Vagina (tissue), 2 donors: ENCODE measurements around the gene PRKAG2. TPM values are rescaled to one million over a fixed set of nuclear protein-coding genes. Genes with fewer than 3 reads are reported as not detected.
A peak's percentile ranks its signal among the peaks of the same experiment; 100 is the strongest.
"Not testable (repeated sequence)": the region's sequence is repeated elsewhere in the genome, so short reads cannot be mapped to it uniquely, and the experiment has no call there.

ENCODE experiments used
- DNase-seq, 2 donors: peaks; one replicate each; pipeline ENCODE4 v3.0.0-alpha.2; 2017; ENCODE audit errors: extremely low spot score in 2 of 2
- H3K27ac ChIP-seq: fragments of 200-600 bp; sonication (generic); one replicate; pipeline ENCODE4 v1.5.1; 2019
- H3K27me3 ChIP-seq: fragments of 200-600 bp; sonication (generic); one replicate; pipeline ENCODE4 v1.5.1; 2019
- H3K36me3 ChIP-seq, 2 donors: fragments of 200-600 bp; sonication (generic); one replicate each; pipeline ENCODE4 v1.5.1; 2017 to 2019
- H3K4me1 ChIP-seq: fragments of 200-600 bp; sonication (generic); one replicate; pipeline ENCODE4 v1.5.1; 2019
- H3K4me3 ChIP-seq, 2 donors: fragments of 200-600 bp; sonication (generic); 1 replicate in 1 of 2; 2 replicates in 1 of 2; pipeline ENCODE4 v1.5.1; 2016 to 2019
- H3K9me3 ChIP-seq: fragments of 200-600 bp; sonication (generic); one replicate; pipeline ENCODE4 v1.5.1; 2019
- CTCF ChIP-seq, 3 experiments: fragments of 450-650 bp in 2 of 3; fragments of 200-600 bp in 1 of 3; sonication (generic) in 1 of 3; IDR thresholded peaks; one replicate each; pipeline ENCODE4 v1.5.1; 2017 to 2019; ENCODE audit warnings: antibody characterized with exemption in 3 of 3, mild to moderate bottlenecking in 2 of 3, moderate library complexity in 2 of 3
- POLR2A ChIP-seq, 2 donors: fragments of 450-650 bp; IDR thresholded peaks; one replicate each; pipeline ENCODE4 v1.6.1; 2017; ENCODE audit warnings: antibody characterized with exemption in 2 of 2, mild to moderate bottlenecking in 2 of 2, moderate library complexity in 2 of 2
- POLR2AphosphoS5 ChIP-seq, 2 donors: sonication (generic); formaldehyde crosslinking; IDR thresholded peaks; one replicate each; pipeline ENCODE4 v1.9.0; 2017; ENCODE audit warnings: antibody characterized with exemption in 2 of 2, mild to moderate bottlenecking in 2 of 2, low read depth in 1 of 2; ENCODE audit not compliant: insufficient read depth in 1 of 2
- intact Hi-C: fragments of 100-400 bp; cut with DNase I; formaldehyde crosslinking; loops from one replicate; pipeline ENCODE4 v1.15.1; 2023
- total RNA-seq: library from RNA; depleted of rRNA; stranded (reverse); fragments of >200 nt; gene quantifications from one replicate; pipeline ENCODE4 v1.2.3, GENCODE V29; 2016

PRKAG2 gene
- total RNA-seq, 1 donor from 2014 or later: 25.0 TPM

GRCh38 chr7:151800391-151800790, 76.5 kb downstream of the PRKAG2 start:
- no peaks in the 10 kb centered on the region for H3K27me3 ChIP-seq
- H3K4me3 ChIP-seq: no peak overlapping the region
- intact Hi-C loops: no loop called here
- no peak overlapping the region for H3K27ac ChIP-seq
- no peaks in the 10 kb centered on the region for H3K9me3 ChIP-seq
- DNase-seq: no peak
- TF ChIP-seq POLR2A (IDR thresholded peaks at IDR 0.05) (no peak), POLR2AphosphoS5 (IDR thresholded peaks at IDR 0.05; ENCODE audit: insufficient read depth in 1 of 2, low read depth in 1 of 2) (no peak), CTCF (IDR thresholded peaks at IDR 0.05) (no peak)
- H3K4me1 ChIP-seq: peaks cover 30% of the 10 kb centered on the region
- no peaks in the 10 kb centered on the region for H3K36me3 ChIP-seq

GRCh38 chr7:151799506-151799905, 77.4 kb downstream of the PRKAG2 start:
- peaks cover 30% of the 10 kb centered on the region for H3K4me1 ChIP-seq
- H3K36me3 ChIP-seq: no peaks in the 10 kb centered on the region
- H3K4me3 ChIP-seq: no peak overlapping the region
- H3K27ac ChIP-seq: no peak overlapping the region
- no peak for TF ChIP-seq POLR2A (IDR thresholded peaks at IDR 0.05)
- TF ChIP-seq POLR2AphosphoS5 (IDR thresholded peaks at IDR 0.05; ENCODE audit: insufficient read depth in 1 of 2, low read depth in 1 of 2): no peak
- no peak for TF ChIP-seq CTCF (IDR thresholded peaks at IDR 0.05)
- no peak for DNase-seq
- no peaks in the 10 kb centered on the region for H3K9me3 ChIP-seq
- no peaks in the 10 kb centered on the region for H3K27me3 ChIP-seq
- intact Hi-C loops: no loop called here

- Histone ChIP-seq H3K4me1 (peaks cover 30% of the 10 kb centered on the region), H3K4me3 (no peak overlapping the region), H3K36me3 (no peaks in the 10 kb centered on the region), H3K9me3 (no peaks in the 10 kb centered on the region), H3K27ac (peak overlapping the region; percentile 78), H3K27me3 (no peaks in the 10 kb centered on the region)
- intact Hi-C loops: no loop called here
- DNase-seq: no peak
- TF ChIP-seq CTCF (IDR thresholded peaks at IDR 0.05) (no peak), POLR2A (IDR thresholded peaks at IDR 0.05) (no peak), POLR2AphosphoS5 (IDR thresholded peaks at IDR 0.05; ENCODE audit: insufficient read depth in 1 of 2, low read depth in 1 of 2) (no peak)
Measured at GRCh38 chr7:151798851-151799448, 78.0 kb downstream of the PRKAG2 start.

GRCh38 chr7:151797667-151798307, 79.1 kb downstream of the PRKAG2 start:
- H3K27me3 ChIP-seq, intact Hi-C loops, H3K9me3 ChIP-seq, H3K36me3 ChIP-seq, H3K4me3 ChIP-seq: not testable (repeated sequence)
- Histone ChIP-seq H3K4me1 (peaks cover 30% of the 10 kb centered on the region), H3K27ac (peak overlapping the region; percentile 81)
- peak in 1 of 2 donors; percentile 96 for DNase-seq
- TF ChIP-seq POLR2AphosphoS5 (IDR thresholded peaks at IDR 0.05; ENCODE audit: insufficient read depth in 1 of 2, low read depth in 1 of 2): peak; percentile 44 to 96

GRCh38 chr7:151796871-151797537, 79.9 kb downstream of the PRKAG2 start:
- peaks cover 30% of the 10 kb centered on the region for H3K4me1 ChIP-seq
- no peak for DNase-seq
- intact Hi-C loops: no loop called here

More at GRCh38 chr7:151796871-151797537, 79.9 kb downstream of the PRKAG2 start:
- Histone ChIP-seq H3K27me3 (no peaks in the 10 kb centered on the region), H3K36me3 (no peaks in the 10 kb centered on the region), H3K4me3 (no peak overlapping the region), H3K27ac (peak overlapping the region; percentile 81), H3K9me3 (no peaks in the 10 kb centered on the region)
- TF ChIP-seq POLR2AphosphoS5 (IDR thresholded peaks at IDR 0.05; ENCODE audit: insufficient read depth in 1 of 2, low read depth in 1 of 2) (no peak), POLR2A (IDR thresholded peaks at IDR 0.05) (no peak), CTCF (IDR thresholded peaks at IDR 0.05) (no peak)
